Measurements from ENCODE around the gene COPS7B. TPM values are rescaled to one million over a fixed set of nuclear protein-coding genes. Genes with fewer than 3 reads are reported as not detected.

Gene COPS7B
- total and polyA plus RNA-seq, 9 of the 15 experiments (the other 6 are each of a cell fraction or from before 2014, with no cell fraction given), result 6.0 to 50.7 (median 21.8) TPM

GRCh38 chr2:231820786-231821303 lies 34.6 kb downstream of the COPS7B start:
- no peak overlapping the region for H3K4me2 ChIP-seq (ENCODE audit: insufficient read depth, low read length)
- no peak overlapping the region for H3K27ac ChIP-seq (ENCODE audit: extremely low read depth, low read depth, low read length)
- H3K4me3 ChIP-seq, result no peak overlapping the region
- no peak for TF ChIP-seq EP400 (IDR thresholded peaks at IDR 0.05)
- no peak for TF ChIP-seq ZNF699 (CRISPR knock-in tag; IDR thresholded peaks at IDR 0.05; ENCODE audit: insufficient replicate concordance)
- no peak for TF ChIP-seq ZNF121 (CRISPR knock-in tag; conservative IDR thresholded peaks at IDR 0.05)
- TF ChIP-seq FOXP1 (CRISPR knock-in tag; IDR thresholded peaks at IDR 0.05), result no peak
- no peak for TF ChIP-seq ZNF143 (CRISPR knock-in tag; IDR thresholded peaks at IDR 0.05)
- no peak for TF ChIP-seq MLLT1 (IDR thresholded peaks at IDR 0.05)
- no peak for TF ChIP-seq MTA1 (IDR thresholded peaks at IDR 0.05; ENCODE audit: borderline replicate concordance)
- no peak for TF ChIP-seq ZNF395 (CRISPR knock-in tag; IDR thresholded peaks at IDR 0.05)
- TF ChIP-seq ZNF174 (CRISPR knock-in tag; IDR thresholded peaks at IDR 0.05), result no peak
- TF ChIP-seq SRSF3 (IDR thresholded peaks at IDR 0.05; ENCODE audit: insufficient read depth, low read length), result no peak
- no peak for TF ChIP-seq ZBTB9 (CRISPR knock-in tag; IDR thresholded peaks at IDR 0.05)
- no peak for TF ChIP-seq ZNF12 (CRISPR knock-in tag; IDR thresholded peaks at IDR 0.05)
- no peak for TF ChIP-seq ZNF444 (CRISPR knock-in tag; IDR thresholded peaks at IDR 0.05)
- TF ChIP-seq CBX8 (IDR thresholded peaks at IDR 0.05; ENCODE audit: borderline replicate concordance, extremely low read depth, low read depth, low read length, poor library complexity, severe bottlenecking), result no peak
- no peak for TF ChIP-seq XRCC3 (IDR thresholded peaks at IDR 0.05)
- no peak for TF ChIP-seq PTTG1 (tag; IDR thresholded peaks at IDR 0.05; ENCODE audit: low read depth)
- TF ChIP-seq TAF7 (tag; IDR thresholded peaks at IDR 0.05), result no peak
- no peak for TF ChIP-seq THRB (CRISPR knock-in tag; conservative IDR thresholded peaks at IDR 0.05)
- H3K79me2 ChIP-seq (ENCODE audit: control insufficient read depth, insufficient read depth, low read length), result no peaks in the 10 kb centered on the region
- peaks cover 0 to 4% of the 10 kb centered on the region in 2 experiments; a peak in 2 of 5 replicates for H3K27me3 ChIP-seq (ENCODE audit: control insufficient read depth in 2 of 2, insufficient read depth in 2 of 2, low read length in 2 of 2)
- no peaks in the 10 kb centered on the region for H3K4me1 ChIP-seq (replicated peaks in 1 of 2; ENCODE audit: control insufficient read depth in 2 of 2, insufficient read depth in 2 of 2, low read length in 2 of 2)
- in situ Hi-C loops (cut with MboI), result no loop called here
- DNase-seq (ENCODE audit: extremely low read depth in 1 of 4, low spot score in 3 of 4) (no peak), ATAC-seq (no peak), FAIRE-seq (no peak)
- no TSS peak for BruUV-seq (replicated peaks)
- POLR2A ChIA-PET, result no interaction called here
- no peaks in the 10 kb centered on the region for H3K36me3 ChIP-seq (ENCODE audit: control insufficient read depth, insufficient read depth, low read length)
- H2AFZ ChIP-seq (ENCODE audit: low read depth, low read length), result no peak overlapping the region
- CTCF ChIA-PET (ENCODE audit: low intra/inter-chr PET ratio), result no interaction called here
- H3K9me3 ChIP-seq (replicated peaks; ENCODE audit: control insufficient read depth, insufficient read depth, low read depth, low read length), result no peaks in the 10 kb centered on the region; the same call in 1 of the 2 replicates
- H3K9me1 ChIP-seq (ENCODE audit: control insufficient read depth, insufficient read depth, low read length), result no peaks in the 10 kb centered on the region
- WGBS (ENCODE audit: insufficient coverage, low coverage, missing lambda C conversion rate), result 0% methylated on average over 11 of the region's 12 CpGs
- no peaks in the 10 kb centered on the region for H4K20me1 ChIP-seq (replicated peaks; ENCODE audit: control insufficient read depth, insufficient read depth, low read length)
- no peak overlapping the region for H3K9ac ChIP-seq (ENCODE audit: insufficient read depth in 1 of 2, low read depth in 2 of 2, low read length in 2 of 2)
- intact Hi-C loops (cut with micrococcal nuclease), result no loop called here
